ENCODE measurements around the gene SOX4. TPM values are rescaled to one million over a fixed set of nuclear protein-coding genes. Genes with fewer than 3 reads are reported as not detected.

The SOX4 gene
- total RNA-seq, 2 donors from 2014 or later = 0.89 to 4.2 TPM

DNA sequence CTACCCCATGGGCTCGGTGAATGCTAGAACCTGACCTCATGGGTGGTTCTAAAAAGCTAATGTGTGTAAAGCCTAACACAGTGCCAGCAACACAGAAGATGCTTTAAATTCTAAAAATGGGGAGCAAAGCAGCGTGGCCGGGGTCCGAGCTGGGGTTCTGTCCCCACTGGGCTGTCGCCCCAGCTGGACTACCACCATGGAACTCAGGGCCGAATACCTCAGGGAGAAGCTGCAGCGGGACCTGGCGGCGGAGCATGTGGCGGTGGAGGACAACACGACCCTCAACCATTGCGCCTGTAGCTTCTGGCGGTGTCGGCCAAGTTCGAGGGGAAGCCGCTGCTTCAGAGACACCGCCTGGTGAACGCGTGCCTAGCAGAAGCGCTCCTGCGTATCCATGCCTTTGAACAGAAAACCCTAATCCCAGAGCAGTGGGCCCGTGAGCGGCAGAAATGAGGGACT is 8.4 kb downstream of the SOX4 start:
- Mint-ChIP-seq H3K36me3 (no peaks in the 10 kb centered on the region), H3K9me3 (no peaks in the 10 kb centered on the region), H3K27ac (no peak overlapping the region)
- no peak for DNase-seq (ENCODE audit: low spot score in 2 of 2)
- no peak for ATAC-seq

GRCh38 chr6:21603082-21603952 is 9.8 kb downstream of the SOX4 start:
- DNase-seq (ENCODE audit: low spot score in 2 of 2) = no peak
- Mint-ChIP-seq H3K9me3 (no peaks in the 10 kb centered on the region), H3K27ac (peak overlapping the region in 1 of 2 donors; percentile 65), H3K36me3 (no peaks in the 10 kb centered on the region)
- no peak for ATAC-seq

GRCh38 chr6:21604081-21604480 is 10.5 kb downstream of the SOX4 start:
- DNase-seq (ENCODE audit: low spot score in 2 of 2) (no peak), ATAC-seq (no peak)
- no peaks in the 10 kb centered on the region for H3K9me3 Mint-ChIP-seq
- no peaks in the 10 kb centered on the region for H3K36me3 Mint-ChIP-seq
- no peak overlapping the region for H3K27ac Mint-ChIP-seq

DNA sequence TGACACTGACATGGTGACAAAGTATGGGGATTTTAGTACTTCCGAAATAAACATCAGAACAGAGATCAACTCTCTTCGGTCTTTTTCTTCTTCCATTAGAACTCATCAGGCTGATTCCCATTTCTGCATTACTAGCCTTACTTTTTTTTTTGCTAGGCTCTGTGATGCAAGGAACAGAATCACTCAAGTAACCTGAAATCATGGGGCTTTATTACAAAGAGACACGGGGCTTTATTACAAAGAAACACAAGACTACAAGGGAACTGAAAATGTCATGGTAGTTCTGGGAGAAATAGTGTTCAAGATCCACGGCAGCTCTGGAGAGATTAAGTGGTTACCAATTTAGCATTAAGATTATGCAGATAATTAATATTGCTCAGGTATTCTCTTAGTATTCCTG is 11.6 kb downstream of the SOX4 start:
- Mint-ChIP-seq H3K36me3 (no peaks in the 10 kb centered on the region), H3K27ac (no peak overlapping the region), H3K9me3 (no peaks in the 10 kb centered on the region)
- DNase-seq (ENCODE audit: low spot score in 2 of 2) = no peak
- ATAC-seq = no peak

- no peaks in the 10 kb centered on the region for H3K9me3 Mint-ChIP-seq
- no peak overlapping the region for H3K27ac Mint-ChIP-seq
- ATAC-seq (no peak), DNase-seq (ENCODE audit: low spot score in 2 of 2) (no peak)
- H3K36me3 Mint-ChIP-seq = no peaks in the 10 kb centered on the region
These were observed 15.1 kb downstream of the SOX4 start for GRCh38 chr6:21608601-21609000.

- no peak overlapping the region for H3K27ac Mint-ChIP-seq
- no peak for ATAC-seq
- H3K9me3 Mint-ChIP-seq = no peaks in the 10 kb centered on the region
- no peak for DNase-seq (ENCODE audit: low spot score in 2 of 2)
- H3K36me3 Mint-ChIP-seq = no peaks in the 10 kb centered on the region
These were observed 16.4 kb downstream of the SOX4 start for GRCh38 chr6:21609881-21610329.

- Mint-ChIP-seq H3K27ac (no peak overlapping the region), H3K9me3 (no peaks in the 10 kb centered on the region), H3K36me3 (no peaks in the 10 kb centered on the region)
- DNase-seq (ENCODE audit: low spot score in 2 of 2) = no peak
- no peak for ATAC-seq
These were observed 16.8 kb downstream of the SOX4 start for GRCh38 chr6:21610341-21610740.

- ATAC-seq = no peak
These were observed 17.9 kb downstream of the SOX4 start for GRCh38 chr6:21611485-21611884.

DNA sequence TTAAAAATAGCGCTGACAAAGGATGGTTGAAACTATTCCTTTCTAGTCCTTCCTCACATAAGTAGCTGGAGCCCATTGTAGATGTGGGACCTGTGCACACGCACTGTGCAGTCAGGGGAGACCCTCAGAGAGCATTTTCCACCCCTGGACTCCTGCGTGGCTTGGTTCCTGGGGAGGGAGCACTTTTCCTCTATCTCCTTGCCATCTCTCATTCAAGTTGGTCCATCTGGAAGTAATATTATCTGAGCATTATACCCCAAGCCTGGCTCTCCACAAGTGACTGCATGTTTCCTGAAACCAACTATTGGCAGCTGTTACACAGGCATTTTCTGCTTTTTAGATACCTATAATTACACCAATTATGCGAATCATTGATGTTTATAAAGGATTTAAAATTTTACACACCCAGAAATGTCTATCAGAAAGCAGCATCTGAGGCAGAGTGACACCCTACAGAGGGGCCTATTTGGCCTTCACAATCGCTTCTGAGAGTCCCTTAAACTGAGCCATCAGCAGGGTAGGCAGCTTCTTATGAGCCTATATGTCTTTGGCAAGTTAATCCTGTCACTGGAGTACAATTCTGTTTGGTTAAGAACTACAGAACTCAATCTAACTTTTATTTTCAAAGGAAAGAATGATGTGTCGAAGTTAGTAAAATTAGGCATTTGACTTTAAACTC is 18.7 kb downstream of the SOX4 start:
- Mint-ChIP-seq H3K9me3 (no peaks in the 10 kb centered on the region), H3K36me3 (no peaks in the 10 kb centered on the region), H3K27ac (no peak overlapping the region)
- ATAC-seq (no peak), DNase-seq (ENCODE audit: low spot score in 2 of 2) (no peak)

More at GRCh38 chr6:21611485-21611884, 17.9 kb downstream of the SOX4 start:
- Mint-ChIP-seq H3K27ac (no peak overlapping the region), H3K9me3 (no peaks in the 10 kb centered on the region), H3K36me3 (no peaks in the 10 kb centered on the region)
- DNase-seq (ENCODE audit: low spot score in 2 of 2) = no peak

GRCh38 chr6:21613809-21614208 is 20.3 kb downstream of the SOX4 start:
- H3K27ac Mint-ChIP-seq = no peak overlapping the region
- H3K36me3 Mint-ChIP-seq = no peaks in the 10 kb centered on the region
- DNase-seq (ENCODE audit: low spot score in 2 of 2) (no peak), ATAC-seq (no peak)
- no peaks in the 10 kb centered on the region for H3K9me3 Mint-ChIP-seq

- Mint-ChIP-seq H3K36me3 (no peaks in the 10 kb centered on the region), H3K27ac (no peak overlapping the region), H3K9me3 (no peaks in the 10 kb centered on the region)
- DNase-seq (ENCODE audit: low spot score in 2 of 2) (no peak), ATAC-seq (no peak)
These were observed 20.7 kb downstream of the SOX4 start for GRCh38 chr6:21614226-21614625.

- Mint-ChIP-seq H3K9me3 (no peaks in the 10 kb centered on the region), H3K36me3 (no peaks in the 10 kb centered on the region), H3K27ac (no peak overlapping the region)
- no peak for ATAC-seq
- DNase-seq (ENCODE audit: low spot score in 2 of 2) = no peak
These were observed 22.0 kb downstream of the SOX4 start for GRCh38 chr6:21615504-21615903.

GRCh38 chr6:21616005-21616404 is 22.5 kb downstream of the SOX4 start:
- H3K36me3 Mint-ChIP-seq = no peaks in the 10 kb centered on the region
- no peak overlapping the region for H3K27ac Mint-ChIP-seq
- H3K9me3 Mint-ChIP-seq = no peaks in the 10 kb centered on the region
- ATAC-seq (no peak), DNase-seq (ENCODE audit: low spot score in 2 of 2) (no peak)

GRCh38 chr6:21625642-21626041 is 32.1 kb downstream of the SOX4 start:
- ATAC-seq (no peak), DNase-seq (ENCODE audit: low spot score in 2 of 2) (no peak)
- Mint-ChIP-seq H3K27ac (no peak overlapping the region), H3K36me3 (no peaks in the 10 kb centered on the region), H3K9me3 (peaks cover 0 to 3% of the 10 kb centered on the region in 2 donors)

DNA sequence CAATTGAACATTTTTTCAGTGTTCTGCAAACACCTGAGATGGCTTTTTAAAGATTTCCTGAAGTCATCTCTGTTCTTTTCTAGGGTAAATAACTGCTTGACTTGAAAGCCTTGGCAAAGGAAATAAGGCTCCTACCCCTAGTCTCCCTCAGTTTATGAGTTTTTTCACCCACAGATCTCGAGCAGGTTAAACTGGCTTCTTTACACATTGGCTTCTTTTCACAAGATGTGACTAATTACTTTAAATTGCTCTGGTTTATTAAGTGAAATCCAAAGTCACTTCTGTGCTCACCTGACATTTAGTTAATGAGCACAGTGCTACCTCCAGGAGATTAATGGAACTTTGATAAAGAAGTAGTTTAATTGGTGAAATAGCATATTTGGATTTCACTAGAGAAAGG is 33.2 kb downstream of the SOX4 start:
- no peak for DNase-seq (ENCODE audit: low spot score in 2 of 2)
- H3K27ac Mint-ChIP-seq = no peak overlapping the region
- H3K36me3 Mint-ChIP-seq = no peaks in the 10 kb centered on the region
- no peak for ATAC-seq
- peaks cover 0 to 3% of the 10 kb centered on the region in 2 donors for H3K9me3 Mint-ChIP-seq

- Mint-ChIP-seq H3K36me3 (no peaks in the 10 kb centered on the region), H3K27ac (no peak overlapping the region), H3K9me3 (peaks cover 0 to 3% of the 10 kb centered on the region in 2 donors)
- ATAC-seq = no peak
- DNase-seq (ENCODE audit: low spot score in 2 of 2) = no peak
These were observed 34.6 kb downstream of the SOX4 start for GRCh38 chr6:21628160-21628559.

DNA sequence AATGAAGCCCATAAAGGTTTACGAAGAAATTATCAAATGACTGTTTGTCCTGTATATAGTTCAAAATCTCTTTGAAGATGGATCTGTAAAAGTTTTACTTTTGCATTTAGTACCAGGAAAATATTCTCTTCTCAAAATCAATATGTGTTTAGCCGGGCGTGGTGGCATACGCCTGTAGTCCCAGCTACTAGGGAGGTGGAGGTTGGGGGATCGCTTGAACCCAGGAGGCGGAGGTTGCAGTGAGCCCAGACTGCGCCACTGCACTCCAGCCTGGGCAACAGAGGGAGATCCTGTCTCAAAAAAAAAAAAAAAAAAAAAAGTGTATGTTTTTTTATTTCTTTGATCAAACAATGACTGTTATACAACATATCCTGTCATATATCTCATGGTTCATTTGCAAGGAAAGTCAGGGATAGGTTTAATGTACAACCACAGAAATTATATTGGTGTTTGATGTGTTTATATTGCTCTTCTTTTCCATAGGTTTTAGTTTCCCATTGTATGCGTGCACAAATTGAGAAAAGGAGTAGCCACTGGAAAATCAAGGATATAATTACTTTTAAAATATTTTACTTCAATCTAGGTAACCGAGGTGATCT is 40.1 kb downstream of the SOX4 start:
- Mint-ChIP-seq H3K9me3 (peaks cover 0 to 7% of the 10 kb centered on the region in 2 donors), H3K36me3 (no peaks in the 10 kb centered on the region), H3K27ac (no peak overlapping the region)
- DNase-seq (ENCODE audit: low spot score in 2 of 2) (no peak), ATAC-seq (no peak)
